Adipocyte (in vitro differentiated cells): Measurements from ENCODE around the gene HGFAC.
A peak's percentile ranks its signal among the peaks of the same experiment; 100 is the strongest.

Experiments
- DNase-seq: peaks from one replicate; pipeline ENCODE4 v3.0.0-alpha.2; 2015; ENCODE audit warnings: low read depth
- H3K27me3 ChIP-seq: replicated peaks from 2 replicates; pipeline ENCODE4 v1.7.0; 2013; ENCODE audit warnings: mild to moderate bottlenecking, low read length, moderate library complexity; ENCODE audit not compliant: control insufficient read depth, insufficient read depth
- H3K36me3 ChIP-seq: 2 replicates; pipeline ENCODE4 v1.7.0; 2013; ENCODE audit warnings: low read length, mild to moderate bottlenecking, moderate library complexity; ENCODE audit not compliant: control insufficient read depth, insufficient read depth, severe bottlenecking
- H3K4me1 ChIP-seq: 2 replicates; pipeline ENCODE4 v1.7.0; 2013; ENCODE audit warnings: mild to moderate bottlenecking, low read length, moderate library complexity; ENCODE audit not compliant: control insufficient read depth, insufficient read depth
- H3K4me3 ChIP-seq: 2 replicates; pipeline ENCODE4 v1.7.0; 2013; ENCODE audit warnings: mild to moderate bottlenecking, low read length, moderate library complexity
- H3K9ac ChIP-seq: 2 replicates; pipeline ENCODE4 v1.7.0; 2013; ENCODE audit warnings: mild to moderate bottlenecking, low read length, moderate library complexity
- H3K9me3 ChIP-seq: 2 replicates; pipeline ENCODE4 v1.7.0; 2013; ENCODE audit warnings: mild to moderate bottlenecking, low read length, moderate library complexity; ENCODE audit not compliant: control insufficient read depth

The HGFAC gene

GRCh38 chr4:3480528-3481112 lies 38.9 kb downstream of the HGFAC start:
- peaks cover 14% of the 10 kb centered on the region for H3K27me3 ChIP-seq
- H3K9ac ChIP-seq: no peak overlapping the region
- H3K4me1 ChIP-seq: peaks cover 9% of the 10 kb centered on the region
- H3K9me3 ChIP-seq: no peaks in the 10 kb centered on the region
- DNase-seq: peak; percentile 81
- no peaks in the 10 kb centered on the region for H3K36me3 ChIP-seq
- no peak overlapping the region for H3K4me3 ChIP-seq

- H3K9ac ChIP-seq: no peak overlapping the region
- no peak for DNase-seq
Measured at GRCh38 chr4:3481113-3481531, 39.4 kb downstream of the HGFAC start.

GRCh38 chr4:3481783-3482393 lies 40.1 kb downstream of the HGFAC start:
- peaks cover 20% of the 10 kb centered on the region for H3K27me3 ChIP-seq
- no peaks in the 10 kb centered on the region for H3K36me3 ChIP-seq
- H3K4me3 ChIP-seq: no peak overlapping the region
- H3K9me3 ChIP-seq: no peaks in the 10 kb centered on the region
- no peak for DNase-seq
- H3K9ac ChIP-seq: no peak overlapping the region
- peaks cover 9% of the 10 kb centered on the region for H3K4me1 ChIP-seq

More at GRCh38 chr4:3481113-3481531, 39.4 kb downstream of the HGFAC start:
- Histone ChIP-seq H3K4me1 (peaks cover 9% of the 10 kb centered on the region), H3K36me3 (no peaks in the 10 kb centered on the region), H3K9me3 (no peaks in the 10 kb centered on the region), H3K27me3 (peaks cover 19% of the 10 kb centered on the region), H3K4me3 (no peak overlapping the region)

GRCh38 chr4:3482707-3483106 lies 40.9 kb downstream of the HGFAC start:
- no peak for DNase-seq
- H3K4me3 ChIP-seq: no peak overlapping the region
- H3K27me3 ChIP-seq: peaks cover 20% of the 10 kb centered on the region
- no peaks in the 10 kb centered on the region for H3K36me3 ChIP-seq
- no peaks in the 10 kb centered on the region for H3K9me3 ChIP-seq
- peaks cover 9% of the 10 kb centered on the region for H3K4me1 ChIP-seq
- H3K9ac ChIP-seq: no peak overlapping the region

GRCh38 chr4:3483471-3483921 lies 41.7 kb downstream of the HGFAC start:
- Histone ChIP-seq H3K4me1 (peaks cover 9% of the 10 kb centered on the region), H3K9ac (no peak overlapping the region), H3K9me3 (no peaks in the 10 kb centered on the region), H3K27me3 (peaks cover 17% of the 10 kb centered on the region), H3K36me3 (no peaks in the 10 kb centered on the region), H3K4me3 (no peak overlapping the region)
- DNase-seq: peak; percentile 51

GRCh38 chr4:3484057-3484973 lies 42.5 kb downstream of the HGFAC start:
- Histone ChIP-seq H3K4me1 (peaks cover 9% of the 10 kb centered on the region), H3K4me3 (no peak overlapping the region), H3K9me3 (no peaks in the 10 kb centered on the region), H3K9ac (no peak overlapping the region), H3K36me3 (no peaks in the 10 kb centered on the region), H3K27me3 (peaks cover 9% of the 10 kb centered on the region)
- peak; percentile 24 for DNase-seq

GRCh38 chr4:3485011-3485791 lies 43.4 kb downstream of the HGFAC start:
- Histone ChIP-seq H3K4me1 (peaks cover 9% of the 10 kb centered on the region), H3K4me3 (no peak overlapping the region), H3K27me3 (peaks cover 5% of the 10 kb centered on the region), H3K9me3 (no peaks in the 10 kb centered on the region), H3K9ac (no peak overlapping the region), H3K36me3 (no peaks in the 10 kb centered on the region)
- no peak for DNase-seq

GRCh38 chr4:3485886-3486540 lies 44.2 kb downstream of the HGFAC start:
- Histone ChIP-seq H3K36me3 (no peaks in the 10 kb centered on the region), H3K27me3 (peaks cover 12% of the 10 kb centered on the region), H3K9me3 (no peaks in the 10 kb centered on the region), H3K9ac (no peak overlapping the region), H3K4me3 (no peak overlapping the region), H3K4me1 (peaks cover 9% of the 10 kb centered on the region)
- no peak for DNase-seq

- Histone ChIP-seq H3K9me3 (no peaks in the 10 kb centered on the region), H3K27me3 (peaks cover 20% of the 10 kb centered on the region), H3K4me3 (no peak overlapping the region), H3K36me3 (no peaks in the 10 kb centered on the region), H3K4me1 (peaks cover 9% of the 10 kb centered on the region), H3K9ac (no peak overlapping the region)
- no peak for DNase-seq
Measured at GRCh38 chr4:3486541-3487540, 45.1 kb downstream of the HGFAC start.

GRCh38 chr4:3487861-3488260 lies 46.1 kb downstream of the HGFAC start:
- Histone ChIP-seq H3K36me3 (no peaks in the 10 kb centered on the region), H3K9me3 (no peaks in the 10 kb centered on the region), H3K27me3 (peaks cover 20% of the 10 kb centered on the region), H3K4me1 (peaks cover 9% of the 10 kb centered on the region), H3K4me3 (no peak overlapping the region), H3K9ac (no peak overlapping the region)
- no peak for DNase-seq
